Loucy (cell line): ENCODE results near the gene TEX54.

Experiments
- EZH2phosphoT487 ChIP-seq: fragments of 200-600 bp; IDR thresholded peaks from 2 replicates; pipeline ENCODE4 v1.6.1; 2018; ENCODE audit warnings: antibody characterized with exemption, mild to moderate bottlenecking, moderate library complexity, borderline replicate concordance
- TF ChIP-seq, protein P1 (sequence below): fragments of 200-600 bp; sonication (generic); conservative IDR thresholded peaks from 2 replicates; pipeline ENCODE4 v1.5.1; 2014; ENCODE audit warnings: mild to moderate bottlenecking, antibody characterized with exemption, low read length

DNA sequence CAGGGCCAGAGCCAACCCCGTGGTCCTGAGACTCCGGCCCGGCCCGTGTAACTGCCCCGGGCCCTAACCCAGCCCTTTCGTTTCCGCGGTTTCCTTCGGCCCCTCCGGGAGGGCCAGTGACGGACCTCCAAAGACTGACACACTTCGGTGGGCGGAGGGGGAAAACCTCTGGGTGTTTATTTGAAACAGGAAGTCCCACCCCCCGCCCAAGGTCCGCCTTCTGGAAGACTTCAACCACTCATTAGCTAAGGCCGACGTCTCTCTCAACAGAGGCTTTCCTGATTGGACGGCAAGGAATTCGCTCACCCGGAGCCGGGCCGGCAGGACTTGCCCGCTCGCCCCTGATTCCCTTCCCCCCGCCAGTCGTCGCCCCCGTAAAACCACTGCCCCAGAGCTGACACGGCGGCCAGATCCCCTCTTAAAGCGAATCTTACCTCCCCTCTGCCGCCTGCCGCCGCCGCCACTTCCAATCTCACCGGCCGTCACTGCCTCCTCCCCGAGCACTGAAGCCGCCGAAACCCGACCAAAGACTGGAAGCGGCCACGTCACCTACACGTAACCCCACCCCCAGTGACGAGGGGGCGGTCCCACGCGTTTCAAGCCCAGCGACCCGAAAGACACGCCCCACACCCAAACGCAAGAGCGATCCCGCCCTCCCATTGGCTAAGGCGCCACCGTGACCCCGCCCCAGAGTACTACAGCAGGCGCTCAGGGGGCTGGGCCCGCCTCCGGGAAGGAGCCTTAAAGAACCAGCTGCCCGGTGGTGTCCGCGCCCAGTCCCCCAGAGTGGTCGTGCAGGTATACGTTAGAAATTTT is 913 bp downstream of the TEX54 start, which contains the start of gene STX5:
- TF ChIP-seq, protein P1, sequence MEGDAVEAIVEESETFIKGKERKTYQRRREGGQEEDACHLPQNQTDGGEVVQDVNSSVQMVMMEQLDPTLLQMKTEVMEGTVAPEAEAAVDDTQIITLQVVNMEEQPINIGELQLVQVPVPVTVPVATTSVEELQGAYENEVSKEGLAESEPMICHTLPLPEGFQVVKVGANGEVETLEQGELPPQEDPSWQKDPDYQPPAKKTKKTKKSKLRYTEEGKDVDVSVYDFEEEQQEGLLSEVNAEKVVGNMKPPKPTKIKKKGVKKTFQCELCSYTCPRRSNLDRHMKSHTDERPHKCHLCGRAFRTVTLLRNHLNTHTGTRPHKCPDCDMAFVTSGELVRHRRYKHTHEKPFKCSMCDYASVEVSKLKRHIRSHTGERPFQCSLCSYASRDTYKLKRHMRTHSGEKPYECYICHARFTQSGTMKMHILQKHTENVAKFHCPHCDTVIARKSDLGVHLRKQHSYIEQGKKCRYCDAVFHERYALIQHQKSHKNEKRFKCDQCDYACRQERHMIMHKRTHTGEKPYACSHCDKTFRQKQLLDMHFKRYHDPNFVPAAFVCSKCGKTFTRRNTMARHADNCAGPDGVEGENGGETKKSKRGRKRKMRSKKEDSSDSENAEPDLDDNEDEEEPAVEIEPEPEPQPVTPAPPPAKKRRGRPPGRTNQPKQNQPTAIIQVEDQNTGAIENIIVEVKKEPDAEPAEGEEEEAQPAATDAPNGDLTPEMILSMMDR, result no peak
- TF ChIP-seq EZH2phosphoT487, result no peak
